HG03108 (cell line): ENCODE results near the gene ADARB2.
"Not testable (repeated sequence)": the region's sequence is repeated elsewhere in the genome, so short reads cannot be mapped to it uniquely, and the experiment has no call there.

Source experiments
- ATAC-seq: cut with Tn5 transposase; IDR thresholded peaks from one replicate; pipeline ENCODE4 v1.9.1; 2021; ENCODE audit warnings: moderate library complexity; ENCODE audit not compliant: unreplicated experiment

Gene ADARB2

GRCh38 chr10:1617376-1618317 lies 119.7 kb downstream of the ADARB2 start:
- not testable (repeated sequence) for ATAC-seq

GRCh38 chr10:1616701-1617100 lies 120.6 kb downstream of the ADARB2 start:
- ATAC-seq: not testable (repeated sequence)

DNA sequence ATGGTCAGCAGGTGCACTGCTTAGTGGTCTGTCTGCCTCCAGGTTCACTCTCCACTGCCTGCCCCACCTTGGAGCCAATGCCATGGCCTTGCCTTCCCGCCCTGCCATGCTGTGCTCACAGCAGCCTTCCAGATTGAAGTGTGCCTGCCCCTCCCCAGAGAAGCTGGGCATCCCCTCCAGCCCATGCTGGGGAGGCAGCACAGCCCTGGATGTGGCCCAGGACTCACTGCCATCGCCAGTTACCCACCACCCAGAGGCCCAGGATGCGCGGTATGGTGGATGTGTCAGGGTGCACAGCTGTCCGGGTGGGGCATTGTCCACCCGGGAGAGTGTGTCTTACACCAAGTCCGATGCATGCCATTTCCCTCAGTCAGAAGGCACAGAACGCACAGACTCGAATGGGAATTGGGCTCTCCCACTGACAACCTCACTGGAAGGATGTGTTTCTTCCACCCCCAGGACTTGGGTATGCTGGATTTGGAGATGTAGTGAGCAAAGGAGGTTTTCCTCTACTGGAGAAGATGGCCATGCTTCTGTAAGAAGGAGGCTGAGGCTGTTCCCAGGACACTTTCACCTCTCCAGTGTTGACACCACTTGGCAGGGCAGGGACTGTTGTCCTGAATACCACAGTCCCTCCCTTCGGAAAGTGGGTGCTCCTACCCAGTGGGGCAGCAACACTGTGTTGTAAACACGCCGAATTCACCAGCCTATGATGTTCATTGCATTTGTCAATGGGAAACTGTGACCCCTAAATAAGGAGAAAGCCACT lies 122.0 kb downstream of the ADARB2 start:
- ATAC-seq: no peak

DNA sequence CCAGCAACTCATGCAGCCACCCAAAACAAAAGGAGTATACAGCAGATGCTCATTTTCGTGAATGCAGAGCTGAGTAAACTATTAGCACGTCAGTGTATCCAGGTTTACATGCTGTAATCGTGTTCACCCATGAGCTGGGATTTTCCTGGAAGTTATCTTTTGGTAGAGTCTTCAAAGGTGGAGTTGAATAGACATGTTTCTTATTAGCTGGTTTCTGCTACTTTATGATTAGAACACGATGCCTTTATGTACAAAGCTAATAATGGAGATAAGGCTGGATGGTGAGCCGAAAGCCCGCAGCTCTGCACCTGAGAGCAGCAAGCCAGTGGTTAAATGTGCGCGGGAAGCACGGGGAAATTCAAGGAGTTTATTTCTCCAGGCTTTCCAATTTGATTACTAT lies 123.8 kb downstream of the ADARB2 start:
- no peak for ATAC-seq

GRCh38 chr10:1612908-1613307 lies 124.4 kb downstream of the ADARB2 start:
- no peak for ATAC-seq

GRCh38 chr10:1611936-1612550 lies 125.3 kb downstream of the ADARB2 start:
- no peak for ATAC-seq

DNA sequence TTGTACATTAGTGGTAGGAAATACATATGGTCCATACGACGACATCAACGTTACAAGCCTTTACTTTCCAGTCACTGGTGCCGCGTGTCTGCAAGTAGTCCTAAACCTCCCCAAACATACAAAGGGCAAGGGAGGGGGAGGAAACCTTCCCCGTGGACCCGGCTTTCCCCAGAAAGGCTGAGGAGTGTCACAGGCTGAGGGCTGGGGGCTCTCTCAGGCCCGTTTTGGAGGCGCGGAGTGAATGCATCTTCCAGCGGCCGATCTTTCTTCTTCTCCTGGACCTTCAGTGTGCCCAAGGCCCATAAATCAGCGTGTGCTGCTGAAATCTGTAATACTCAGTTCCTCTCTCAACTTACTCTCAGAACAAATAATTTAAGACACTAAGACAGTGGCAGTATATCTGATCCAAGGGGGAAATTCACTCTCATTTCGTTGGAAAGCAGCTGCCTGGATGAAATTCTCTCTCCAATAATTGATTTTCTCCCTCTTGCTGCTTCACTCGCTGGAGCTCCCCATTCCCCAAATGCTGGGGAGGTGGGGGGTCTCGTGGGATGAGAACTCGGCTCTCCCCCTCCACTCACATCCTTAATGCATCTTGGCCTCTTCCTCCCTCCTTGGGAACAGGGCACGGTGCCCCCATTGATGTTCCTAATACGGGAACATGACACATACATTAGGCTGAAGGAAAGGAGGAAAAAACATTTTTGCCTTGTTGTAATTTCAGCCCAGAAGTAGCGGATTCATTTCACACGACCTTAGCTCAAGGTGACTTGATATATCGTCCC lies 126.1 kb downstream of the ADARB2 start:
- no peak for ATAC-seq

- no peak for ATAC-seq
Measured at GRCh38 chr10:1609648-1609970, 127.7 kb downstream of the ADARB2 start.

- no peak for ATAC-seq
Measured at GRCh38 chr10:1608851-1609647, 128.3 kb downstream of the ADARB2 start.

- ATAC-seq: no peak
Measured at GRCh38 chr10:1608408-1608807, 128.9 kb downstream of the ADARB2 start.

DNA sequence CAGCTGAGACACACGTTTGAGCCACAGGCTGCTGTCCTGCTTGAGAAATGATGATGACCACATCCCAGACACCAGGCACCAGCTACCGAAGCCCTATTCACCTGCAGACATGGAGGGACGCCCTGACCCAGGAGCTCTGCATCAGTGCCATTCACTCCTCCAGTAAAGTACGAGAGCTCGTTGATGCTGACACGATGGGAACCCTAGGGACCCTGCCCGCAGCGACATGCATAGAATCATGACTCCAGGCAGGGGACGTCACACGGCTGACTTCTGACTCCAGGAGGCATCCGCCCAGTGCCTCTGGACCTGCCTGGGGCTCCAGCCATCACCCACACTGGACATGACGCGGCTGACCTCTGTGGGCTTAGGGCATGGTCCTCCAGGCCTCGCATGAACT lies 129.9 kb downstream of the ADARB2 start:
- no peak for ATAC-seq

DNA sequence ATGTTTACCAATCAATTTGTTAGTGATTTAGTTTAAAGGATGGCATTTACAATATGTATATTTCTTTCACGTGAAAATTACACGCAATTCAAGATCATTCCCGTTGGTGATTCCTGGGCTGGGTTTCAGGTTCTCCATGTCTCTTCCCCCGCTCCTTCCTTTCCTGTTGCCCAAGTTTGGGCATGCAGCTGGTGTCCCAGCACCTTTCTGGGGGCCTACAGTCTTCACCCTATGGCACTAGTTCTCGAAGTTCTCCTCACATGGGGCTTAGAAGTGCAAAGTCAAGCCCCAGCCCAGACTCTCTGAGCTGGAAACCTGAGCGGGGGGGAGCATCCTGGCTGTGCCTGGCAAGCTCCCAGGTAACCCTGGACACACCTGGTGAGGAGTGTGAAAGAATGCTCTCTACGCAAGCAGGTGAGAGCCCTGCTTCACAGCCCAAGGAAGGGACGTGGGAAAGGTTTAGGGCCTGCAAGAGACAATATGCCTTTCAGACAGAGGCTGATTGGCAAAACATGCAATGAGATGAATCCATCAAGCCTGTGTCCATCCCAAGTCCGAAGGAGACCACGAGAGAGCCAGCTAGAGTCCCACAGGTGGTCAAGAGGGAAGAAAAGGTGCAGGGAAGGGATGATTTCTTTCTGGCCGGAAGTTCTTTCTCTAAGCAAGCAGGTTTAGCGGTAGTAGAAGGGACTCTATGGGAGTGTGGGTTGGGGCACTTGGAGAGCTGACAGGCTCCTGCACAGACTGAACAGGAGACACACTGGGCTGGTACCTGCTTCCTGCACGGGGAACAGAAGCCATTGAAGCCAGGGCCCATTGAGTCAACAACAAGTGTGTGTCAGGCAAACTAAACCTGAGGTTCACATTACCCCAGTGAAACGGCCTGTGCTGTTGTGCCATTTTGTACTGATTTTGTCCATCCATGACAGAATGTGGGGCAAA lies 131.1 kb downstream of the ADARB2 start:
- ATAC-seq: no peak

- no peak for ATAC-seq
Measured at GRCh38 chr10:1605121-1605520, 132.2 kb downstream of the ADARB2 start.

DNA sequence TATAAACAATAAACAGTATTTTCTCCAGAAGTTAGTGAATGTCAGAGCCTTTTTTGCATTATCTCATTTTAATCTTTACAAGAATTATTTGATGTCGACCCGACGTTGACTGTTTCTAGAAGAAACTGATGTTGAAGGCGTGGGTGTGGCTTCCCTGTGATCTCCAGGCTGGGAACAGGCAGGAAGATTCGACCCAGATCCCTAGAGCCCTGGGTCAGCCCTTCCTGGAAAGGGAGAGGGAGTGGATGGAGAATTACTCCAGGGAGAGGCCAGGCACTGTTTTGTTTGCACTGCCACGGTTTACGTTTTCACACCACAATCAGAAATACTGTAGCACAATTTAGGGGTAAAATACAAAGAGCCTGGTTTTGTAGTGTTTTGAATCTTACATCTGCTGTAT lies 133.1 kb downstream of the ADARB2 start:
- no peak for ATAC-seq

GRCh38 chr10:1603181-1603580 lies 134.1 kb downstream of the ADARB2 start:
- no peak for ATAC-seq

DNA sequence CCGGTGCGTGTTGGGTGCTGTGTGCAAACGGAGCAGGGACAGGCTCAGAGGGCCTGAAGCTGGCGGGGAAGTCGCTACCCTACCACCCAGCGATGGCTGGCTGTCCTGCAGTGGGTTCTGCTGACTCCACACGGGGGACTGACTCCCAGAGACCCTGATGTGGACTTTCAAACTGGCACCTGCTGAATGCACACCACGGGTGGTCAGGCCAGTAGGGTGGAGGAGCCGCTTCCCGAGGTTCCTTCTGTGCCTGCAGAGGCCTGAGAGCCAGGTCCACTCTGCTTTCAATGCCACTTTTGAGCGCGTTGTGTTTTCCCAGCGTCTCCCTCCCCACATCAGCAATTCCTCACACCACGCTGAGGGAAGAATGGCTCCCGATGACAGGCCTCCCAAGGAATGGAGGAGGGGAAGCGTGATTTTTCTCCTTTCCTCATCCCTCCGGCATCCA lies 135.3 kb downstream of the ADARB2 start:
- ATAC-seq: no peak

GRCh38 chr10:1601406-1601805 lies 135.9 kb downstream of the ADARB2 start:
- no peak for ATAC-seq

GRCh38 chr10:1600861-1601260 lies 136.5 kb downstream of the ADARB2 start:
- ATAC-seq: no peak
